ENCODE measurements around the gene MAN2A2. TPM values are rescaled to one million over a fixed set of nuclear protein-coding genes. Genes with fewer than 3 reads are reported as not detected.
"Not testable (repeated sequence)": the region's sequence is repeated elsewhere in the genome, so short reads cannot be mapped to it uniquely, and the experiment has no call there.

MAN2A2 gene
- total RNA-seq, 4 donors from 2014 or later: 46.8 to 109 (median 86.4) TPM

GRCh38 chr15:90892498-90893174, 10.5 kb upstream of the MAN2A2 start:
- TF ChIP-seq POLR2AphosphoS5 (IDR thresholded peaks at IDR 0.05) (no peak), EP300 (IDR thresholded peaks at IDR 0.05; ENCODE audit: low read depth) (no peak), CTCF (IDR thresholded peaks at IDR 0.05) (no peak), POLR2A (IDR thresholded peaks at IDR 0.05) (no peak)
- intact Hi-C loops (cut with DNase I; ENCODE audit: low total_unique reads): no loop called here
- no peak overlapping the region for H3K27ac ChIP-seq
- no peaks in the 10 kb centered on the region for H3K36me3 ChIP-seq
- DNase-seq: no peak
- H3K4me3 ChIP-seq: no peak overlapping the region
- 98 to 100% methylated on average over 1 to 25 of the region's 29 CpGs for WGBS, 2 donors (ENCODE audit: low coverage in 1 of 2)
- H3K4me1 ChIP-seq: no peaks in the 10 kb centered on the region
- no peaks in the 10 kb centered on the region for H3K9me3 ChIP-seq
- H3K27me3 ChIP-seq: no peaks in the 10 kb centered on the region
- in situ Hi-C loops (cut with MboI; ENCODE audit: low pct_ligation_motif_present in 1 of 4, low pct_unique_long_range_greater_than_20kb in 1 of 4, low sequenced_read_pairs in 3 of 4): loop anchor here in 2 of 4 donors (25.0 kb wide), 2 partner anchors 230 to 580 kb away; no protein-coding TSS in a partner anchor

GRCh38 chr15:90893175-90894090, 9.7 kb upstream of the MAN2A2 start:
- no peak for TF ChIP-seq EP300 (IDR thresholded peaks at IDR 0.05; ENCODE audit: low read depth)
- TF ChIP-seq POLR2A (IDR thresholded peaks at IDR 0.05): no peak
- no peak for TF ChIP-seq CTCF (IDR thresholded peaks at IDR 0.05)
- no peak for TF ChIP-seq POLR2AphosphoS5 (IDR thresholded peaks at IDR 0.05)
- intact Hi-C loops (cut with DNase I; ENCODE audit: low total_unique reads): no loop called here
- no peak overlapping the region for H3K4me3 ChIP-seq
- H3K4me1 ChIP-seq: no peaks in the 10 kb centered on the region
- no peaks in the 10 kb centered on the region for H3K9me3 ChIP-seq
- 94% methylated on average over 23 of the region's 33 CpGs; no CpG with 5 or more reads in 1 of the 2 donors for WGBS, 2 donors (ENCODE audit: low coverage in 1 of 2)
- H3K27me3 ChIP-seq: no peaks in the 10 kb centered on the region
- DNase-seq: no peak
- H3K27ac ChIP-seq: no peak overlapping the region
- in situ Hi-C loops (cut with MboI; ENCODE audit: low pct_ligation_motif_present in 1 of 4, low pct_unique_long_range_greater_than_20kb in 1 of 4, low sequenced_read_pairs in 3 of 4): loop anchor here in 2 of 4 donors (25.0 kb wide), 2 partner anchors 231 to 581 kb away; no protein-coding TSS in a partner anchor
- no peaks in the 10 kb centered on the region for H3K36me3 ChIP-seq

GRCh38 chr15:90895571-90896117, 7.5 kb upstream of the MAN2A2 start:
- no peak overlapping the region for H3K4me3 ChIP-seq
- in situ Hi-C loops (cut with MboI; ENCODE audit: low pct_ligation_motif_present in 1 of 4, low pct_unique_long_range_greater_than_20kb in 1 of 4, low sequenced_read_pairs in 3 of 4) (loop anchor here in 2 of 4 donors (25.0 kb wide), 2 partner anchors 233 to 583 kb away; no protein-coding TSS in a partner anchor), intact Hi-C loops (cut with DNase I; ENCODE audit: low total_unique reads) (no loop called here)
- H3K4me1 ChIP-seq: no peaks in the 10 kb centered on the region
- no peak overlapping the region for H3K27ac ChIP-seq
- no peaks in the 10 kb centered on the region for H3K36me3 ChIP-seq
- no peaks in the 10 kb centered on the region for H3K9me3 ChIP-seq
- H3K27me3 ChIP-seq: no peaks in the 10 kb centered on the region
- 70 to 77% methylated on average over 5 to 9 of the region's 10 CpGs for WGBS, 2 donors (ENCODE audit: low coverage in 1 of 2)
- DNase-seq: no peak
- TF ChIP-seq CTCF (IDR thresholded peaks at IDR 0.05): no peak
- TF ChIP-seq EP300 (IDR thresholded peaks at IDR 0.05; ENCODE audit: low read depth): no peak
- TF ChIP-seq POLR2A (IDR thresholded peaks at IDR 0.05): no peak
- no peak for TF ChIP-seq POLR2AphosphoS5 (IDR thresholded peaks at IDR 0.05)

GRCh38 chr15:90897131-90897655, 5.9 kb upstream of the MAN2A2 start:
- 75 to 83% methylated on average over 6 to 14 of the region's 14 CpGs for WGBS, 2 donors (ENCODE audit: low coverage in 1 of 2)
- H3K4me3 ChIP-seq; intact Hi-C loops (cut with DNase I; ENCODE audit: low total_unique reads); H3K9me3 ChIP-seq; H3K27ac ChIP-seq; DNase-seq; H3K27me3 ChIP-seq; H3K36me3 ChIP-seq; H3K4me1 ChIP-seq: not testable (repeated sequence)
- in situ Hi-C loops (cut with MboI; ENCODE audit: low pct_ligation_motif_present in 1 of 4, low pct_unique_long_range_greater_than_20kb in 1 of 4, low sequenced_read_pairs in 3 of 4): loop anchor here in 2 of 4 donors (25.0 kb wide), 2 partner anchors 235 to 585 kb away; no protein-coding TSS in a partner anchor
